Measurements from ENCODE around the gene HHIPL2. TPM values are rescaled to one million over a fixed set of nuclear protein-coding genes. Genes with fewer than 3 reads are reported as not detected.
"Not testable (repeated sequence)": the region's sequence is repeated elsewhere in the genome, so short reads cannot be mapped to it uniquely, and the experiment has no call there.

HHIPL2 gene
- polyA plus RNA-seq, 4 donors = 0.48 to 1.8 (median 1.1) TPM

GRCh38 chr1:222543817-222544216, 4.1 kb downstream of the HHIPL2 start:
- DNase-seq (ENCODE audit: low read depth in 4 of 4, low spot score in 2 of 4) = no peak

GRCh38 chr1:222540598-222540995, 7.3 kb downstream of the HHIPL2 start:
- DNase-seq (ENCODE audit: low read depth in 4 of 4, low spot score in 2 of 4) = no peak

- no peak for DNase-seq (ENCODE audit: low read depth in 4 of 4, low spot score in 2 of 4)
Observed at GRCh38 chr1:222539951-222540597, 7.8 kb downstream of the HHIPL2 start.

GRCh38 chr1:222535455-222535854, 12.4 kb downstream of the HHIPL2 start:
- DNase-seq (ENCODE audit: low read depth in 4 of 4, low spot score in 2 of 4) = no peak

- no peak for DNase-seq (ENCODE audit: low read depth in 4 of 4, low spot score in 2 of 4)
Observed at GRCh38 chr1:222530852-222531251, 17.1 kb downstream of the HHIPL2 start.

GRCh38 chr1:222529916-222530315, 18.0 kb downstream of the HHIPL2 start:
- DNase-seq (ENCODE audit: low read depth in 4 of 4, low spot score in 2 of 4) = no peak

GRCh38 chr1:222529181-222529580, 18.7 kb downstream of the HHIPL2 start:
- no peak for DNase-seq (ENCODE audit: low read depth in 4 of 4, low spot score in 2 of 4)

GRCh38 chr1:222525951-222526350, 22.0 kb downstream of the HHIPL2 start:
- no peak for DNase-seq (ENCODE audit: low read depth in 4 of 4, low spot score in 2 of 4)

GRCh38 chr1:222523852-222524251, 24.1 kb downstream of the HHIPL2 start:
- no peak for DNase-seq (ENCODE audit: low read depth in 4 of 4, low spot score in 2 of 4)

GRCh38 chr1:222522105-222522915, 25.6 kb downstream of the HHIPL2 start:
- DNase-seq (ENCODE audit: low read depth in 4 of 4, low spot score in 2 of 4) = no peak

GRCh38 chr1:222521299-222522104, 26.4 kb downstream of the HHIPL2 start:
- peak in 2 of 4 donors; percentile 9 to 21 for DNase-seq (ENCODE audit: low read depth in 4 of 4, low spot score in 2 of 4)

- DNase-seq (ENCODE audit: low read depth in 4 of 4, low spot score in 2 of 4) = not testable (repeated sequence)
Observed at GRCh38 chr1:222489496-222489895, 58.4 kb downstream of the HHIPL2 start.

- DNase-seq (ENCODE audit: low read depth in 4 of 4, low spot score in 2 of 4) = not testable (repeated sequence)
Observed at GRCh38 chr1:222487774-222488173, 60.1 kb downstream of the HHIPL2 start.

- not testable (repeated sequence) for DNase-seq (ENCODE audit: low read depth in 4 of 4, low spot score in 2 of 4)
Observed at GRCh38 chr1:222484005-222484404, 63.9 kb downstream of the HHIPL2 start.

- not testable (repeated sequence) for DNase-seq (ENCODE audit: low read depth in 4 of 4, low spot score in 2 of 4)
Observed at GRCh38 chr1:222479567-222479966, 68.3 kb downstream of the HHIPL2 start.

- DNase-seq (ENCODE audit: low read depth in 4 of 4, low spot score in 2 of 4) = not testable (repeated sequence)
Observed at GRCh38 chr1:222476436-222476835, 71.5 kb downstream of the HHIPL2 start.

- DNase-seq (ENCODE audit: low read depth in 4 of 4, low spot score in 2 of 4) = not testable (repeated sequence)
Observed at GRCh38 chr1:222473717-222474116, 74.2 kb downstream of the HHIPL2 start.

GRCh38 chr1:222472776-222473540, 74.9 kb downstream of the HHIPL2 start:
- DNase-seq (ENCODE audit: low read depth in 4 of 4, low spot score in 2 of 4) = not testable (repeated sequence)
